Endothelial cell of umbilical vein (primary cell): ENCODE data around the gene POU2AF1. TPM values are rescaled to one million over a fixed set of nuclear protein-coding genes. Genes with fewer than 3 reads are reported as not detected.

Experiments used
- BruUV-seq: library from RNA; stranded (reverse); fragments of 400-500 nt; replicated peaks from 2 replicates; lab custom pipeline; 2021; lab: Mats Ljungman, UMichigan
- CTCF ChIA-PET: fragments of 300-600, 350-600 bp; sonication (Branson Sonifier 250); formaldehyde crosslinking; loops from one replicate; lab custom pipeline; 2021; ENCODE audit warnings: antibody characterized with exemption, inconsistent platforms; lab: Charles Lee
- POLR2A ChIA-PET: fragments of 300-600, 350-600 bp; sonication (Branson Sonifier 250); formaldehyde crosslinking; loops from one replicate; lab custom pipeline; 2021; ENCODE audit warnings: antibody characterized with exemption, inconsistent platforms; lab: Charles Lee
- DNase-seq: peaks from one replicate; pipeline ENCODE4 v3.0.0-alpha.2; 2011; ENCODE audit warnings: low read depth, low spot score
- FAIRE-seq: peaks from 2 replicates; lab custom pipeline; 2011; peaks lifted over from hg19 to GRCh38; lab: Jason Lieb, UNC
- H2AFZ ChIP-seq: 2 replicates; pipeline ENCODE4 v1.6.0; 2012; ENCODE audit warnings: low read depth, low read length, control low read depth, inconsistent platforms
- H3K27ac ChIP-seq: 2 replicates; pipeline ENCODE4 v1.5.1; 2011; ENCODE audit warnings: low read depth, mild to moderate bottlenecking, control low read depth, low read length, moderate library complexity; ENCODE audit not compliant: insufficient read depth
- H3K27me3 ChIP-seq, 2 experiments: 2 replicates each; pipeline versions ENCODE4 v1.6.0 to v1.6.1; 2011; ENCODE audit warnings: low read length in 2 of 2, mixed read lengths in 1 of 2; ENCODE audit not compliant: control insufficient read depth in 2 of 2, insufficient read depth in 2 of 2
- H3K36me3 ChIP-seq, 2 experiments: 2 replicates in 1 of 2; 3 replicates in 1 of 2; pipeline ENCODE4 v1.5.1; 2011; ENCODE audit warnings: low read length in 2 of 2, mild to moderate bottlenecking in 1 of 2, moderate library complexity in 1 of 2; ENCODE audit not compliant: control insufficient read depth in 2 of 2, insufficient read depth in 2 of 2; ENCODE audit errors: extremely low read depth in 1 of 2
- H3K4me1 ChIP-seq: 3 replicates; pipeline ENCODE4 v1.5.1; 2011; ENCODE audit warnings: mild to moderate bottlenecking, low read length; ENCODE audit not compliant: control insufficient read depth, insufficient read depth; ENCODE audit errors: extremely low read depth
- H3K4me2 ChIP-seq: 2 replicates; pipeline ENCODE4 v1.6.1; 2011; ENCODE audit warnings: low read length, control low read depth, mixed read lengths; ENCODE audit not compliant: insufficient read depth
- H3K4me3 ChIP-seq, 3 experiments: fragments of 200-600 bp in 1 of 3; sonication (generic), shearing (Covaris generic) in 1 of 3; replicated peaks in 1 of 3; 2 replicates each; pipeline ENCODE4 v1.5.1; 2011 to 2016; ENCODE audit warnings: control low read depth in 3 of 3, low read length in 3 of 3, mild to moderate bottlenecking in 2 of 3, inconsistent platforms in 1 of 3, low read depth in 1 of 3, moderate library complexity in 1 of 3; ENCODE audit not compliant: insufficient read depth in 1 of 3
- H3K79me2 ChIP-seq: 2 replicates; pipeline ENCODE4 v1.6.0; 2012; ENCODE audit warnings: low read length, inconsistent platforms; ENCODE audit not compliant: control insufficient read depth, insufficient read depth
- H3K9ac ChIP-seq: replicated peaks from 2 replicates; pipeline ENCODE3; 2011; ENCODE audit warnings: low read length, control low read depth; ENCODE audit not compliant: insufficient read depth; ENCODE audit errors: extremely low read depth
- H3K9me1 ChIP-seq: replicated peaks from 3 replicates; pipeline ENCODE4 v1.6.0; 2011; ENCODE audit warnings: mild to moderate bottlenecking, low read length; ENCODE audit not compliant: control insufficient read depth, insufficient read depth; ENCODE audit errors: extremely low read depth
- H3K9me3 ChIP-seq: replicated peaks from 2 replicates; pipeline ENCODE4 v1.5.1; 2012; ENCODE audit warnings: low read length, inconsistent platforms; ENCODE audit not compliant: control insufficient read depth, insufficient read depth
- H4K20me1 ChIP-seq: replicated peaks from 2 replicates; pipeline ENCODE3; 2011; ENCODE audit warnings: mild to moderate bottlenecking, low read length; ENCODE audit not compliant: control insufficient read depth, insufficient read depth; ENCODE audit errors: extremely low read depth
- CTCF ChIP-seq, 2 donors: IDR thresholded peaks; 1 replicate in 1 of 2; 2 replicates in 1 of 2; pipeline ENCODE4 v1.5.1; 2011; ENCODE audit warnings: low read length in 2 of 2, mild to moderate bottlenecking in 2 of 2, moderate library complexity in 2 of 2, control low read depth in 1 of 2, inconsistent platforms in 1 of 2, low read depth in 1 of 2; ENCODE audit not compliant: insufficient read depth in 1 of 2; ENCODE audit errors: extremely low read depth in 1 of 2
- EZH2 ChIP-seq: IDR thresholded peaks from 2 replicates; pipeline ENCODE4 v1.6.1; 2012; ENCODE audit warnings: borderline replicate concordance, low read depth, mild to moderate bottlenecking, moderate library complexity, low read length, inconsistent platforms; ENCODE audit not compliant: severe bottlenecking
- FOS ChIP-seq: IDR thresholded peaks from 2 replicates; pipeline ENCODE4 v1.6.1; 2011; ENCODE audit warnings: mild to moderate bottlenecking, low read length, moderate library complexity, borderline replicate concordance; ENCODE audit not compliant: insufficient read depth
- GATA2 ChIP-seq: IDR thresholded peaks from 2 replicates; pipeline ENCODE4 v1.7.0; 2011; ENCODE audit warnings: low read depth, mild to moderate bottlenecking, moderate library complexity, mixed read lengths, low read length; ENCODE audit not compliant: insufficient read length, insufficient read depth
- JUN ChIP-seq: IDR thresholded peaks from 2 replicates; pipeline ENCODE4 v1.6.1; 2011; ENCODE audit warnings: borderline replicate concordance, low read depth; ENCODE audit not compliant: insufficient read length, insufficient read depth
- MAX ChIP-seq: IDR thresholded peaks from 2 replicates; pipeline ENCODE4 v1.6.1; 2011; ENCODE audit not compliant: insufficient read depth, insufficient read length
- MYC ChIP-seq: IDR thresholded peaks from one replicate; pipeline ENCODE4 v1.6.1; 2011; ENCODE audit warnings: mild to moderate bottlenecking, low read depth, low read length
- POLR2A ChIP-seq: IDR thresholded peaks from 2 replicates; pipeline ENCODE4 v1.6.1; 2012; ENCODE audit warnings: low read depth, mild to moderate bottlenecking, control low read depth, low read length
- POLR2AphosphoS5 ChIP-seq: IDR thresholded peaks from 2 replicates; pipeline ENCODE4 v1.6.1; 2012; ENCODE audit warnings: low read depth, mild to moderate bottlenecking, control low read depth, low read length, moderate library complexity; ENCODE audit not compliant: insufficient read depth
- dilution Hi-C: fragments of 300-500 bp; cut with MboI; formaldehyde crosslinking; loops from one replicate; pipeline ENCODE4 v1.15.0; 2019; ENCODE audit warnings: low sequenced_read_pairs; ENCODE audit not compliant: extremely low pct_ligation_motif_present
- intact Hi-C: fragments of 100-400 bp; cut with micrococcal nuclease; formaldehyde crosslinking; loops from one replicate; pipeline ENCODE4 v1.10.0; 2022
- polyA plus RNA-seq, 4 experiments: library from polyadenylated mRNA; depleted of rRNA in 3 of 4; stranded (reverse) in 3 of 4; unstranded in 1 of 4; fragments of >200 nt; gene quantifications; 2 replicates each; pipeline versions ENCODE4 v1.2.1 to v1.2.3, GENCODE V29; 2011 to 2012; ENCODE audit warnings: missing spikeins in 1 of 4
- total RNA-seq: library from RNA; stranded (reverse); gene quantifications from 2 replicates; pipeline ENCODE4 v1.2.3, GENCODE V29; 2021

POU2AF1 gene
- total and polyA plus RNA-seq, 2 donors (not counting 3 experiments of a cell fraction or from before 2014, with no cell fraction given): not detected

- Histone ChIP-seq H3K9ac (no peak overlapping the region), H3K4me2 (no peak overlapping the region), H3K9me3 (no peaks in the 10 kb centered on the region), H3K36me3 (no peaks in the 10 kb centered on the region), H3K4me1 (no peaks in the 10 kb centered on the region), H3K27ac (no peak overlapping the region), H3K27me3 (peaks cover 2 to 7% of the 10 kb centered on the region in 2 experiments), H3K9me1 (no peaks in the 10 kb centered on the region), H3K4me3 (no peak overlapping the region), H4K20me1 (no peaks in the 10 kb centered on the region), H2AFZ (no peak overlapping the region), H3K79me2 (no peaks in the 10 kb centered on the region)
- intact Hi-C loops: no loop called here
- DNase-seq (no peak), FAIRE-seq (no peak)
- ChIA-PET CTCF (interaction anchor here (0.7 to 3.9 kb wide), 21 partner anchors 9 to 971 kb away, joined by 3 to 45 read pairs (median 4); partner anchors contain the start of gene POU2AF3), POLR2A (no interaction called here)
- dilution Hi-C loops: no loop called here
- no peak for TF ChIP-seq MYC
- TF ChIP-seq CTCF (IDR thresholded peaks at IDR 0.05; ENCODE audit: extremely low read depth in 1 of 2, insufficient read depth in 1 of 2, low read depth in 1 of 2, low read length in 2 of 2): no peak
- no peak for TF ChIP-seq EZH2
- no peak for TF ChIP-seq POLR2A
- TF ChIP-seq POLR2AphosphoS5: no peak
- TF ChIP-seq FOS: no peak
- no peak for TF ChIP-seq GATA2
- no peak for TF ChIP-seq MAX
- TF ChIP-seq JUN: no peak
- BruUV-seq: no TSS peak
Measured at GRCh38 chr11:111428113-111428876, 49.2 kb upstream of the POU2AF1 start.
